Tibial nerve (tissue), 4 donors: ENCODE measurements around the gene CCS. TPM values are rescaled to one million over a fixed set of nuclear protein-coding genes. Genes with fewer than 3 reads are reported as not detected.

Experiments used
- DNase-seq, 2 donors: peaks; one replicate each; pipeline ENCODE4 v3.0.0-alpha.2; 2019; ENCODE audit warnings: low spot score in 2 of 2
- H3K27ac ChIP-seq, 4 donors: fragments of 200-600 bp; sonication (generic) in 3 of 4; one replicate each; pipeline ENCODE4 v1.5.1; 2017 to 2019; ENCODE audit warnings: mild to moderate bottlenecking in 1 of 4
- H3K27me3 ChIP-seq, 2 donors: fragments of 200-600 bp; sonication (generic) in 1 of 2; one replicate each; pipeline versions ENCODE4 v1.5.1 to v1.6.0; 2017 to 2019
- H3K36me3 ChIP-seq, 3 donors: fragments of 200-600 bp; sonication (generic); one replicate each; pipeline ENCODE4 v1.5.1; 2018 to 2019
- H3K4me1 ChIP-seq, 4 donors: fragments of 200-600 bp; sonication (generic) in 3 of 4; one replicate each; pipeline ENCODE4 v1.5.1; 2017 to 2019
- H3K4me3 ChIP-seq, 4 donors: fragments of 200-600 bp; sonication (generic) in 3 of 4; one replicate each; pipeline ENCODE4 v1.5.1; 2017 to 2019; ENCODE audit warnings: mild to moderate bottlenecking in 1 of 4, moderate library complexity in 1 of 4
- H3K9me3 ChIP-seq, 4 donors: fragments of 200-600 bp; sonication (generic) in 3 of 4; one replicate each; pipeline ENCODE4 v1.5.1; 2017 to 2019
- EP300 ChIP-seq, 2 donors: sonication (generic); formaldehyde crosslinking; IDR thresholded peaks; one replicate each; pipeline ENCODE4 v1.6.1; 2017; ENCODE audit warnings: antibody characterized with exemption in 2 of 2, mild to moderate bottlenecking in 1 of 2
- POLR2A ChIP-seq, 2 donors: fragments of 450-650 bp; IDR thresholded peaks; one replicate each; pipeline ENCODE4 v1.6.1; 2017; ENCODE audit warnings: antibody characterized with exemption in 2 of 2, mild to moderate bottlenecking in 2 of 2, moderate library complexity in 2 of 2
- WGBS, 2 donors: methylation state at CpG; one replicate each; pipeline ENCODE4 v1.1.5; 2018; 5-methylcytosine and 5-hydroxymethylcytosine counted together
- total RNA-seq, 4 donors: library from RNA; depleted of rRNA; stranded (reverse); fragments of >200 nt; gene quantifications; one replicate each; pipeline ENCODE4 v1.1.0, GENCODE V29; 2016
- TF ChIP-seq, protein P1 (sequence below), 5 experiments: fragments of 200-600 bp in 3 of 5; fragments of 450-650 bp in 2 of 5; sonication (generic) in 3 of 5; IDR thresholded peaks; one replicate each; pipeline ENCODE4 v1.5.1; 2016 to 2019; ENCODE audit warnings: antibody characterized with exemption in 5 of 5, mild to moderate bottlenecking in 3 of 5, moderate library complexity in 2 of 5

Gene CCS
- total RNA-seq, 4 donors from 2014 or later: 33.4 to 54.0 (median 48.6) TPM

DNA sequence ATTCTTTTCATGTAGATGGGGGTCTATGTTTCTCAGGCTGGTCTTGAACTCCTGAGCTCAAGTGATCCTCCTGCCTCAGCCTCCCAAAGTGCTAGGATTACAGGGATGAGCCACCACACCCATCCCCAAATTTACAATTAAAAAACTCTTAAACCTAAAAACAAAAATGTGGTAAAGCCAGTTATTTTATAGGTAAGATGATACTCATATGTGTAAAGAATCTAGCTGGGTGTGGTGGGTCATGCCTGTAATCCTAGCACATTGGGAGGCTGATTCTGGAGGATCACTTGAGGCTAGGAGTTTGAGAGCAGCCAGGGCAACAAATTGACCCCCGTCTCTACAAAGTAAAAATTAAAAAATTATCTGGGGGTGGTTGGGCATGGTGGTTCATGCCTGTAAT is 19.5 kb downstream of the CCS start:
- H3K27me3 ChIP-seq: no peaks in the 10 kb centered on the region
- no peak for DNase-seq
- peaks cover 0 to 24% (median 4%) of the 10 kb centered on the region in 4 donors for H3K4me1 ChIP-seq
- no peaks in the 10 kb centered on the region for H3K9me3 ChIP-seq
- H3K27ac ChIP-seq: no peak overlapping the region
- 83 to 86% methylated on average over 1 of the region's 1 CpG for WGBS, 2 donors
- H3K4me3 ChIP-seq: no peak overlapping the region
- TF ChIP-seq, protein P1, sequence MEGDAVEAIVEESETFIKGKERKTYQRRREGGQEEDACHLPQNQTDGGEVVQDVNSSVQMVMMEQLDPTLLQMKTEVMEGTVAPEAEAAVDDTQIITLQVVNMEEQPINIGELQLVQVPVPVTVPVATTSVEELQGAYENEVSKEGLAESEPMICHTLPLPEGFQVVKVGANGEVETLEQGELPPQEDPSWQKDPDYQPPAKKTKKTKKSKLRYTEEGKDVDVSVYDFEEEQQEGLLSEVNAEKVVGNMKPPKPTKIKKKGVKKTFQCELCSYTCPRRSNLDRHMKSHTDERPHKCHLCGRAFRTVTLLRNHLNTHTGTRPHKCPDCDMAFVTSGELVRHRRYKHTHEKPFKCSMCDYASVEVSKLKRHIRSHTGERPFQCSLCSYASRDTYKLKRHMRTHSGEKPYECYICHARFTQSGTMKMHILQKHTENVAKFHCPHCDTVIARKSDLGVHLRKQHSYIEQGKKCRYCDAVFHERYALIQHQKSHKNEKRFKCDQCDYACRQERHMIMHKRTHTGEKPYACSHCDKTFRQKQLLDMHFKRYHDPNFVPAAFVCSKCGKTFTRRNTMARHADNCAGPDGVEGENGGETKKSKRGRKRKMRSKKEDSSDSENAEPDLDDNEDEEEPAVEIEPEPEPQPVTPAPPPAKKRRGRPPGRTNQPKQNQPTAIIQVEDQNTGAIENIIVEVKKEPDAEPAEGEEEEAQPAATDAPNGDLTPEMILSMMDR (IDR thresholded peaks at IDR 0.05): no peak
- TF ChIP-seq EP300 (IDR thresholded peaks at IDR 0.05) (no peak), POLR2A (IDR thresholded peaks at IDR 0.05) (no peak)
- H3K36me3 ChIP-seq: no peaks in the 10 kb centered on the region

- no peak overlapping the region for H3K27ac ChIP-seq
- no peaks in the 10 kb centered on the region for H3K36me3 ChIP-seq
- H3K27me3 ChIP-seq: no peaks in the 10 kb centered on the region
- DNase-seq: no peak
- TF ChIP-seq POLR2A (IDR thresholded peaks at IDR 0.05) (no peak), EP300 (IDR thresholded peaks at IDR 0.05) (no peak)
- TF ChIP-seq, protein P1 (IDR thresholded peaks at IDR 0.05): no peak
- no peak overlapping the region for H3K4me3 ChIP-seq
- no peaks in the 10 kb centered on the region for H3K9me3 ChIP-seq
- 91 to 95% methylated on average over 13 of the region's 13 CpGs for WGBS, 2 donors
- peaks cover 0 to 27% (median 16%) of the 10 kb centered on the region in 4 donors for H3K4me1 ChIP-seq
Measured at GRCh38 chr11:66614073-66614472, 21.1 kb downstream of the CCS start.

DNA sequence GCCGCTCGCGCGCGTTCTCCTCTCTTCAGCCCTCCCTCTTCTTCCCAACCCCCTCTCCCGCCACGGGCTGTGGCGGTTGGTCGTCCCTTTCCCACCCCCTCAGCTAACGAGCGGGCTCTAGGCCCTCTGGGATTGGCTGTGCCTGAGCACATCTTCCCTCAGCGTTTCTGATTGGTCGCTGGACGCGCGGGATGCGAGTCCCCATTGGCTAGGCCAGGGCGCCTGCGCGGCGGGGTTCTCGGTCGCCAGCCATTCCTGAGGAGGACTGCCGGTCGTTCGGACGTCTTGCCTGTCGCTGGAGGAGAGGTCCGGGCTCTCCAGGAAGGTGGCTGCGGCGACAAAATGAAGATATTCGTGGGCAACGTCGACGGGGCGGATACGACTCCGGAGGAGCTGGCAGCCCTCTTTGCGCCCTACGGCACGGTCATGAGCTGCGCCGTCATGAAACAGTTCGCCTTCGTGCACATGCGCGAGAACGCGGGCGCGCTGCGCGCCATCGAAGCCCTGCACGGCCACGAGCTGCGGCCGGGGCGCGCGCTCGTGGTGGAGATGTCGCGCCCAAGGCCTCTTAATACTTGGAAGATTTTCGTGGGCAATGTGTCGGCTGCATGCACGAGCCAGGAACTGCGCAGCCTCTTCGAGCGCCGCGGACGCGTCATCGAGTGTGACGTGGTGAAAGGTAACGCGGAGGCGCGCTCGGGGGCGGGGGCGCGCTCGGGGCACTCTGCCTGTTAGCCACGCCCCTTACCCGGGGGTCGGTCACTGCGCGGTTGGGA is 23.6 kb downstream of the CCS start, which contains the start of gene RBM14:
Gene RBM14, plus strand, starts transcription at position 252 of the 776 bp plus-strand sequence. Its CDS starts 91 bp downstream, at position 343.
- 0% methylated on average over 19 to 71 of the region's 90 CpGs for WGBS, 2 donors
- peak within 1 kb of the TSS; percentile 92 to 97 (median 95) for H3K27ac ChIP-seq
- peaks cover 0 to 49% (median 31%) of the 10 kb centered on the region in 4 donors for H3K4me1 ChIP-seq
- peaks cover 0 to 3% (median 0%) of the 10 kb centered on the region in 3 donors for H3K36me3 ChIP-seq
- peak; percentile 99 to 100 for TF ChIP-seq POLR2A (IDR thresholded peaks at IDR 0.05)
- TF ChIP-seq, protein P1 (IDR thresholded peaks at IDR 0.05): peak in 2 of 5 experiments; percentile 51 to 64
- peak; percentile 65 to 100 for TF ChIP-seq EP300 (IDR thresholded peaks at IDR 0.05)
- peak within 1 kb of the TSS; percentile 64 to 90 (median 82) for H3K4me3 ChIP-seq
- peak; percentile 96 to 97 for DNase-seq
- no peaks in the 10 kb centered on the region for H3K27me3 ChIP-seq
- no peaks in the 10 kb centered on the region for H3K9me3 ChIP-seq

DNA sequence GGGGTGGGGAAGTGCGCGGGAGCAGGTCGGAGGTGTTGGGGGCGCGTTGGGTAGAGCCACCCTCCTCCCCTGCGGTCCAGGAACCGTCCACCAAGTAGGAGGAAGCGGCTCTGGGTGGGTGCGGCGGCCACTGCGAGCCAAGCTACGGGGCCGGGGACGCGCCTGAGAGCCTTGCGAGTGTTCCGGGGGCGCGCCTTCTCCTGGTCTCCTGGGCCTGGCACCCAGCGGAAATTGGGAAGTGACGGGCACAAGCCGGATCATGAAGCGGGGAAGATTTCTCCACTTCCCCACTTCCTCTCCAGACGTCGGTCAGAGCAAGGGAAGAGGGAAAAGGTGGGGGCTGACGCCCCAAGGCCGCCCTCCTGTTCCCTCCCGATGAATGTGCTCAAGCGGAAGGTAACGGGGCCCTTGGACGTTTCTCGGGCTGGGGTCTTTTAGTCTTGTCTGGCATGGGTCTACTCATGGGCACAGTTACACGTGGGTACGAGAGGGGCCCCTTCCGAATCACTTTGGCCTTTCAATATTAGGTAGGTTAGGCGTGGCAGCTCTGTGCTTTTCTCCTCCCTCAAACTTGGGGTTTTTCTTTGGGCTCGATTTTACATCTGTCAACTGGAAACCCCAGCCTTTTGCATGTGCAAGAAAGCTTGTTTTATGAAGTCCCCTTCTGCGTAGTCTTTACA is 24.3 kb downstream of the CCS start:
- DNase-seq: peak; percentile 55 to 60
- peak overlapping the region; percentile 80 to 97 (median 95) for H3K27ac ChIP-seq
- no peaks in the 10 kb centered on the region for H3K27me3 ChIP-seq
- peaks cover 0 to 56% (median 32%) of the 10 kb centered on the region in 4 donors for H3K4me1 ChIP-seq
- TF ChIP-seq EP300 (IDR thresholded peaks at IDR 0.05) (no peak), POLR2A (IDR thresholded peaks at IDR 0.05) (no peak)
- TF ChIP-seq, protein P1 (IDR thresholded peaks at IDR 0.05): no peak
- H3K9me3 ChIP-seq: no peaks in the 10 kb centered on the region
- 1% methylated on average over 34 to 38 of the region's 38 CpGs for WGBS, 2 donors
- peaks cover 0 to 3% (median 0%) of the 10 kb centered on the region in 3 donors for H3K36me3 ChIP-seq
- H3K4me3 ChIP-seq: peak overlapping the region; percentile 64 to 90 (median 82)
